Cardiac fibroblast (primary cell): Measurements from ENCODE around the gene STAB2.

Experiments
- DNase-seq, 2 donors: peaks; one replicate each; pipeline versions ENCODE4 v3.0.0 to v3.0.0-alpha.2; 2010; ENCODE audit warnings: low read depth in 2 of 2
- H3K4me3 ChIP-seq, 2 donors: replicated peaks in 1 of 2; 1 replicate in 1 of 2; 2 replicates in 1 of 2; pipeline ENCODE4 v1.5.1; 2011; ENCODE audit warnings: low read depth in 2 of 2, low read length in 2 of 2, mild to moderate bottlenecking in 2 of 2, moderate library complexity in 1 of 2
- TF ChIP-seq, protein P1 (sequence below): IDR thresholded peaks from one replicate; pipeline ENCODE4 v1.5.1; 2011; ENCODE audit warnings: low read depth, mild to moderate bottlenecking, low read length, inconsistent platforms

The STAB2 gene

DNA sequence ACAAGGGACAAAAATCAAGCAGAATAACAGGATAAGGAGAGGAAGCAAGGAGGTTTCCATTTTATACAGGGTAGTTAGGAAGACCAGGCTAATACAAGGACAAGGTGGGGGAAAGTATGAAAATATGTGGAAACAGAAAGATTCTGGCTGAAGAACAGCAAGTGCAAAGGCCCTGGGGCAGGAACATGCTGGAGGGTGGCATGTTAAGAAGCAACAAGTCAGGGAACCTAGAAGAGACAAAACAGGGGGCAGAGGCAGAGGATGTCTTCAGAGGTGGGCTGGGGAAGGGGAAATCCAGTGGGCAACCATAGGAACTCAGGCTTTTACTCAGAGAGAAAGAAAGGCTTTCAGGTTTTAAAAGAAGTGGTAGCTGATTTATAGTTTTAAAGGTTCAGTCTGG is 199.1 kb downstream of the STAB2 start:
- TF ChIP-seq, protein P1, sequence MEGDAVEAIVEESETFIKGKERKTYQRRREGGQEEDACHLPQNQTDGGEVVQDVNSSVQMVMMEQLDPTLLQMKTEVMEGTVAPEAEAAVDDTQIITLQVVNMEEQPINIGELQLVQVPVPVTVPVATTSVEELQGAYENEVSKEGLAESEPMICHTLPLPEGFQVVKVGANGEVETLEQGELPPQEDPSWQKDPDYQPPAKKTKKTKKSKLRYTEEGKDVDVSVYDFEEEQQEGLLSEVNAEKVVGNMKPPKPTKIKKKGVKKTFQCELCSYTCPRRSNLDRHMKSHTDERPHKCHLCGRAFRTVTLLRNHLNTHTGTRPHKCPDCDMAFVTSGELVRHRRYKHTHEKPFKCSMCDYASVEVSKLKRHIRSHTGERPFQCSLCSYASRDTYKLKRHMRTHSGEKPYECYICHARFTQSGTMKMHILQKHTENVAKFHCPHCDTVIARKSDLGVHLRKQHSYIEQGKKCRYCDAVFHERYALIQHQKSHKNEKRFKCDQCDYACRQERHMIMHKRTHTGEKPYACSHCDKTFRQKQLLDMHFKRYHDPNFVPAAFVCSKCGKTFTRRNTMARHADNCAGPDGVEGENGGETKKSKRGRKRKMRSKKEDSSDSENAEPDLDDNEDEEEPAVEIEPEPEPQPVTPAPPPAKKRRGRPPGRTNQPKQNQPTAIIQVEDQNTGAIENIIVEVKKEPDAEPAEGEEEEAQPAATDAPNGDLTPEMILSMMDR: no peak
- no peak for DNase-seq

DNA sequence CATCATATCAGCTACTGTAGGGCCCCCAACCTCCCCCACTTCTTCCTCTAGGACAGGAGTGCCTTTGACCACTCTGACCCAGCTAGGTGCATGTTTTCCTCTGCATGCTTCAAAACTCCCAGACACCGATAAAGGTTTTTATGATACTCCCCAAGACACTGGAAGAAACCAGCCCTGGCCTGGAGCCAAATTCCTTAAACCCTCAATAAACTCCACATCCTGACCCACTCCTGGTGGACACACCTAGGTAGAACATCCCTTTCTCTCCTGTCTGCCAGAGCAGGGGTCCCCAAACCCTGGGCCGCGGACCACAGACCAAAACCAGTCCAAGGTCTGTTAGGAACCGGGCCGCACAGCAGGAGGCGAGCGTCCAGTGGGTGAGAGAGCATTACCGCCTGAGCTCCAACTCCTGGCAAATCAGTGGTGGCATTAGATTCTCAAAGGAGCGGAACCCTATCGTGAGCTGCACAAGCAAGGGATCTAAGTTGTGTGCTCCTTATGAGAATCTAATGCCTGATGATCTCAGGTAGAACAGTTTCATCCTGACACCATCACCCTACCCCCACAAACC is 204.4 kb downstream of the STAB2 start:
- TF ChIP-seq, protein P1: no peak
- no peak for DNase-seq

More for the DNA sequence above, 199.1 kb downstream of the STAB2 start:
- no peak overlapping the region for H3K4me3 ChIP-seq

DNA sequence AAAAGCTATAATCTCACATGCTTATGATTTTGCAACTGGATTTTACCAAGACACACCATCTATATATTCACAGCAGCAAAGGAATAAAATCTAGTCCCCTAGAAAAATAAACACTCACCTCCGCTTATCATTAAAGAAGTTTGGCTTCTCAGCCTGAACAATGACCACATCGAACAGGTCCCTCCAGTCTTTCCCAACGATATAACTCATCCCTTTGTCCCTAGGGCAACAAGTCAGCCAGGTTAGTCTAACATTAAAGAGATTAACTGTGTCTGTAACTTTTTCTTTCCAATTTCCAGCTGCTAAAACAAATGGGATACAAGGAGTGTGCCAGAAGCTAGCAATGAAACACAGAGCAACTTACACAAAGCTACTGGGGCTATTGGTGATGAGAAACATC is 206.0 kb downstream of the STAB2 start:
- H3K4me3 ChIP-seq: no peak overlapping the region
- TF ChIP-seq, protein P1: no peak
- no peak for DNase-seq

More for the DNA sequence above, 204.4 kb downstream of the STAB2 start:
- no peak overlapping the region for H3K4me3 ChIP-seq

DNA sequence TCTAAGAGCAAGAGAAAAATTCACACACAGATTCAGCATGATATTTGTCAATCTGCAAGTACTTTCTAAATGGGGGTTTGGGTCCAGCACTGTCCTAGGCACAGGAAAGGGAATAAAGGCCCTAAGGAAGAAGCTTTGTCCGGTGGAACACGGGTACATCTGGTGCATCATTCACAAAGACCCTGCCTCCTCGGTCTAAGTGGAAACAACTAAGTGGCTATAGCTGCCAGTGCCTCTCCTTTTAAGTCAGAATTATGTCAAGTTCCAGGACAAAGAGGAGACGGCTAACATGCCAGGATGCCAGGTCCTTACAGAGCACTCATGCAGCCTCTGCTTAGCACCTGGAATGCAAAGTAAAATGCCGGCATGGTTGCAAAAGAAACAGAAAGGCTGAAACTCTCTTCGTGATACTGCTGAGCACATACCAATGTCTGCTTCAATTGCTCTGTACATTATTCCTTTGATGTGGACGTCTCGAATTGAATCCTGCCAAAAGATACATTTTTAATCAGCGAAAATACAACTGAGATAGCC is 206.5 kb downstream of the STAB2 start:
- no peak for DNase-seq
- H3K4me3 ChIP-seq: no peak overlapping the region
- TF ChIP-seq, protein P1: no peak

DNA sequence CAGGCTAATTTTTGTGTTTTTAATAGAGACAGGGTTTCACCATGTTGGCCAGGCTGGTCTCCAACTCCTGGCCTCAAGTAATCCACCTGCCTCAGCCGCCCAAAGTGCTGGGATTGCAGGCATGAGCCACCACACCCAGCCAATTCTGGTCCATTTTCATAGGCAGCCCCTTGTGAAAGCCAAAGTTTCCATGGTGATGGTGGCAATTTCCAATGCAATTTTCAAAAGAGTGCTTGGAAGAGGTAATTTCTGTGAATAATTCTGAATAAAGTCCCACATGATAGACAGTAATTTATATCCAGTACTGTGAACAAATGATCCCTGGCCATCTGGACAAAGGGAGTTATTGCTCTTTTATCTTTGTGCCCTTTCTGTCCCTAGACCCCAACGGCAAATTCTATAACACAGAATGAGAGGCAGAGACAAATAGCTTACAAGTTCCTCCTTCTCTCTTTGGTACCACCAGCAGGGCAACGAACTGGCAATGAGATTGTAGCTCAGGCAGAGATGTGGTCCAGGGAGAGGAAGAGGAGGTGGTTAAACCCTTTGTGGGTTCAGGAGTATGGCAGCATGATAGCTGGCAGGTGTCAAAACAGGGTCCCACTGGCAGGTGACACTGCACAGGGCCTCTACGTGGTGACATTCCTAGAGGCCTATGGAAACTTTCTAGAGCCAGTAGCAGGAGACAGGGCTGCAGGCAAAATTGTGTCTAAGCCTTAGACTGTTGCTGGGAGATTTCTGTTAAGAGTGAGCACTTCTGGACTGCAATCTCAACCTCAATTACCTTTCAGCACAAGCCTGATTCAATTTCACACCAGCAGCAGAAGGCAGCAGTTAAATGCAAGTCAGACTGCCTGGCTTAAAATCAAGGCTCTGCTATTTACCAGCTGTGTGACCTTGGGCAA is 207.5 kb downstream of the STAB2 start:
- no peak overlapping the region for H3K4me3 ChIP-seq
- TF ChIP-seq, protein P1: no peak
- DNase-seq: no peak

DNA sequence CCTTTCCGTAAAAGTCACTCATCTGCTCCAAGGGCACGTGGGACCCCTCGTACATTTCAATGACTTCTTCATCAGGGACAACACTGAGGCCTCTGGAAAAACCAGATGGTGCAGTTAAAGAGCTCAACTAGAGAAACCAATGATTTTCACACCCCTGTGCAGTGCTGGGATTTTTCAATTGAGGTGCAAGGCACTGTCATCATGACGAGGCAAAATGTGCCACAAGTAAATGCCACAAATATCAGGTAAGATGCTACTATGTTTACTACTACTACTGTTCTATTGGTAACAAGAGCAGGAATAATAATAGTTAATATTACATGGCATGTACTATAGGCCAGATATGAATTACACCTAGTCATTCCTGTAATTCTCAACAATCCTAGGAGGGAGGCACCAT is 211.5 kb downstream of the STAB2 start:
- DNase-seq: no peak
- TF ChIP-seq, protein P1: no peak
- H3K4me3 ChIP-seq: no peak overlapping the region
